ENCODE results near the gene ADARB2. TPM values are rescaled to one million over a fixed set of nuclear protein-coding genes. Genes with fewer than 3 reads are reported as not detected.

ADARB2 gene
- total and polyA plus RNA-seq, 10 of the 15 experiments (the other 5 are each of a cell fraction or from before 2014, with no cell fraction given) = 0.02 to 4.1 (median 0.76) TPM

GRCh38 chr10:1715821-1716220 lies 21.5 kb downstream of the ADARB2 start:
- no TSS peak for BruUV-seq (replicated peaks)
- no peak for TF ChIP-seq POLR2A (IDR thresholded peaks at IDR 0.05; ENCODE audit: low read depth, low read length)
- no peak for TF ChIP-seq TBL1XR1 (IDR thresholded peaks at IDR 0.05; ENCODE audit: low read depth, low read length)
- TF ChIP-seq CEBPZ (IDR thresholded peaks at IDR 0.05; ENCODE audit: low read depth, low read length) = no peak
- 0 out of 2 replicates have a peak, but pooled peaks have one; percentile 20 for TF ChIP-seq JUNB (IDR thresholded peaks at IDR 0.05)
- no peak for TF ChIP-seq NBN (IDR thresholded peaks at IDR 0.05)
- 0 out of 2 replicates have a peak, but pooled peaks have one; percentile 28 for TF ChIP-seq BACH1 (IDR thresholded peaks at IDR 0.05; ENCODE audit: borderline replicate concordance)
- no peak for TF ChIP-seq HSF1 (IDR thresholded peaks at IDR 0.05; ENCODE audit: low read depth, low read length)
- TF ChIP-seq ZBED1 (IDR thresholded peaks at IDR 0.05; ENCODE audit: borderline replicate concordance) = peak; percentile 84; the same call in 1 of the 2 replicates
- no peak for TF ChIP-seq EP300 (IDR thresholded peaks at IDR 0.05; ENCODE audit: borderline replicate concordance in 1 of 2, control insufficient read depth in 1 of 2, low read depth in 2 of 2, low read length in 2 of 2)
- TF ChIP-seq RUNX3 (IDR thresholded peaks at IDR 0.05; ENCODE audit: low read length) = no peak
- TF ChIP-seq SRF (IDR thresholded peaks at IDR 0.05; ENCODE audit: low read depth in 2 of 2, low read length in 2 of 2) = 0 out of 4 replicates have a peak, but pooled peaks of 1 of the 2 experiments have one; percentile 3
- TF ChIP-seq CBX5 (IDR thresholded peaks at IDR 0.05; ENCODE audit: low read depth) = no peak
- no peak for TF ChIP-seq CBX3 (IDR thresholded peaks at IDR 0.05; ENCODE audit: borderline replicate concordance, low read depth)
- TF ChIP-seq STAT3 (IDR thresholded peaks at IDR 0.05; ENCODE audit: low read depth, low read length) = no peak
- TF ChIP-seq IRF4 (IDR thresholded peaks at IDR 0.05; ENCODE audit: low read depth, low read length) = peak; percentile 44; the same call in 1 of the 2 replicates
- TF ChIP-seq ZZZ3 (IDR thresholded peaks at IDR 0.05; ENCODE audit: control insufficient read depth, insufficient read length, low read depth) = no peak
- no peak for TF ChIP-seq STAT1 (conservative IDR thresholded peaks at IDR 0.05)
- no peak for TF ChIP-seq DPF2 (IDR thresholded peaks at IDR 0.05)
- no peak for TF ChIP-seq HDAC6 (IDR thresholded peaks at IDR 0.05; ENCODE audit: unreplicated experiment)
- peak; percentile 78 for TF ChIP-seq MYC (IDR thresholded peaks at IDR 0.05; ENCODE audit: insufficient read depth, insufficient read length, insufficient replicate concordance, low read length, severe bottlenecking)

More at GRCh38 chr10:1715821-1716220, 21.5 kb downstream of the ADARB2 start:
- Histone ChIP-seq H3K27me3 (replicated peaks in 1 of 2; ENCODE audit: control insufficient read depth in 2 of 2, insufficient read depth in 2 of 2, low read length in 1 of 2) (no peaks in the 10 kb centered on the region), H3K79me2 (ENCODE audit: control insufficient read depth, insufficient read depth, low read length) (peaks cover 3% of the 10 kb centered on the region), H3K36me3 (ENCODE audit: control insufficient read depth in 2 of 2, insufficient read depth in 2 of 2, low read length in 1 of 2) (peaks cover 0 to 2% of the 10 kb centered on the region in 2 experiments; a peak in 1 of 4 replicates), H3K9me3 (replicated peaks; ENCODE audit: control insufficient read depth, insufficient read depth, low read length) (no peaks in the 10 kb centered on the region), H3K4me1 (ENCODE audit: control insufficient read depth, insufficient read depth, low read length) (peaks cover 12% of the 10 kb centered on the region), H3K27ac (ENCODE audit: control insufficient read depth, insufficient read depth) (no peak overlapping the region), H3K4me2 (ENCODE audit: control insufficient read depth, insufficient read depth) (peak overlapping the region; percentile 15), H3K4me3 (no peak overlapping the region; the same call in 1 of the 2 replicates), H4K20me1 (ENCODE audit: control insufficient read depth, insufficient read depth) (no peaks in the 10 kb centered on the region), H2AFZ (ENCODE audit: control insufficient read depth, low read depth, low read length) (no peak overlapping the region), H3K9ac (ENCODE audit: control insufficient read depth, insufficient read depth, low read length) (no peak overlapping the region)
- in situ Hi-C loops (cut with MboI) (no loop called here), intact Hi-C loops (cut with micrococcal nuclease; ENCODE audit: unreplicated experiment) (loop anchor here (2.0 kb wide), 1 partner anchor 21 kb away; the partner anchor contains the start of gene ADARB2)
- ATAC-seq = peak; percentile 95
- POLR2A ChIA-PET = interaction anchor here (2.3 to 2.7 kb wide), 2 partner anchors 14 to 21 kb away, joined by 6 to 11 read pairs; partner anchors contain the start of gene ADARB2
- WGBS (ENCODE audit: insufficient coverage, insufficient replicate concordance, low lambda C conversion rate, missing lambda C conversion rate) = under 1% methylated on average over 18 of the region's 18 CpGs
- SMC1A ChIA-PET (ENCODE audit: uncharacterized antibody, unreplicated experiment) = interaction anchor here (0.7 to 13.5 kb wide), 9 partner anchors 11 to 233 kb away, joined by 3 to 214 read pairs (median 4); partner anchors contain the start of gene ADARB2
- FAIRE-seq = peak; percentile 85
- CTCF ChIA-PET = interaction anchor here (0.6 to 10.1 kb wide), 21 partner anchors 10 to 422 kb away, joined by 3 to 113 read pairs (median 4); partner anchors contain the start of gene ADARB2
- peak; percentile 33 for DNase-seq (ENCODE audit: low read depth, low spot score)
- RAD21 ChIA-PET (ENCODE audit: unreplicated experiment) = interaction anchor here (1.1 to 5.4 kb wide), 7 partner anchors 11 to 36 kb away, joined by 4 to 48 read pairs (median 6); partner anchors contain the start of gene ADARB2

Data from GM12878 (cell line).